ENCODE results near the gene MEF2C.

DNA sequence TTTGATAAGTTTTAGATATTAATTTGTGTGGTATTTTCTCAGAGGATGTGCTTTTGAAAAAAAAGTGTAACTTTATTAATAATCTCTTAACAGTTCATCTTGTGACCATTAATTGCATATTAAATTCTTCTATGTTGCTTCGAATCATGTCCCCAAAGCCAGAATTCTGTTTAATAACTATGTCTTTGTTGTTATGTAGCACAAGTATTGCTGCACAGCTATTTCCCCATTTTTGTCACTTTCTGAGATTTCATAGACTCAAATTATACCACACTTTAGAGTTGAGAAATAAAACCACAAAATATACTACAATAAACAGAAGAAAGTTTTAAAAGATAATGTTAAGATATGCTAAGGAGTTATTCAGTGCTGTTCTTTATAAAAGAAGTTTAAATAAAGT lies 2.8 kb downstream of the MEF2C start:
- TF ChIP-seq, protein P1, sequence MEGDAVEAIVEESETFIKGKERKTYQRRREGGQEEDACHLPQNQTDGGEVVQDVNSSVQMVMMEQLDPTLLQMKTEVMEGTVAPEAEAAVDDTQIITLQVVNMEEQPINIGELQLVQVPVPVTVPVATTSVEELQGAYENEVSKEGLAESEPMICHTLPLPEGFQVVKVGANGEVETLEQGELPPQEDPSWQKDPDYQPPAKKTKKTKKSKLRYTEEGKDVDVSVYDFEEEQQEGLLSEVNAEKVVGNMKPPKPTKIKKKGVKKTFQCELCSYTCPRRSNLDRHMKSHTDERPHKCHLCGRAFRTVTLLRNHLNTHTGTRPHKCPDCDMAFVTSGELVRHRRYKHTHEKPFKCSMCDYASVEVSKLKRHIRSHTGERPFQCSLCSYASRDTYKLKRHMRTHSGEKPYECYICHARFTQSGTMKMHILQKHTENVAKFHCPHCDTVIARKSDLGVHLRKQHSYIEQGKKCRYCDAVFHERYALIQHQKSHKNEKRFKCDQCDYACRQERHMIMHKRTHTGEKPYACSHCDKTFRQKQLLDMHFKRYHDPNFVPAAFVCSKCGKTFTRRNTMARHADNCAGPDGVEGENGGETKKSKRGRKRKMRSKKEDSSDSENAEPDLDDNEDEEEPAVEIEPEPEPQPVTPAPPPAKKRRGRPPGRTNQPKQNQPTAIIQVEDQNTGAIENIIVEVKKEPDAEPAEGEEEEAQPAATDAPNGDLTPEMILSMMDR (IDR thresholded peaks at IDR 0.05): no peak
- TF ChIP-seq POLR2A (IDR thresholded peaks at IDR 0.05): no peak
